WERI-Rb-1 (cell line): Measurements from ENCODE around the gene BCKDHA.
A peak's percentile ranks its signal among the peaks of the same experiment; 100 is the strongest.

ENCODE experiments used
- DNase-seq: peaks from one replicate; pipeline ENCODE4 v3.0.0-alpha.2; 2020
- H3K27ac ChIP-seq: fragments of 250-450 bp; sonication (Bioruptor Pico); 2 replicates; pipeline ENCODE4 v1.5.1; 2020; ENCODE audit warnings: mild to moderate bottlenecking, moderate library complexity
- H3K27me3 ChIP-seq: fragments of 250-450 bp; sonication (Bioruptor Pico); 2 replicates; pipeline ENCODE4 v1.5.1; 2021; ENCODE audit warnings: mild to moderate bottlenecking, low read depth, moderate library complexity; ENCODE audit not compliant: insufficient read depth, severe bottlenecking
- H3K36me3 ChIP-seq: fragments of 250-450 bp; sonication (Bioruptor Pico); 2 replicates; pipeline ENCODE4 v1.5.1; 2020; ENCODE audit warnings: mild to moderate bottlenecking, moderate library complexity
- H3K4me3 ChIP-seq: 2 replicates; pipeline ENCODE4 v1.5.1; 2011; ENCODE audit warnings: low read depth, mild to moderate bottlenecking, control low read depth, low read length
- H3K9me3 ChIP-seq: fragments of 250-450 bp; sonication (Bioruptor Pico); 2 replicates; pipeline ENCODE4 v1.5.1; 2021; ENCODE audit warnings: mild to moderate bottlenecking, moderate library complexity; ENCODE audit not compliant: severe bottlenecking
- CTCF ChIP-seq: IDR thresholded peaks from 2 replicates; pipeline ENCODE4 v1.5.1; 2011; ENCODE audit warnings: low read depth, mild to moderate bottlenecking, control low read depth, inconsistent platforms, low read length

Gene BCKDHA

GRCh38 chr19:41357746-41358145 lies 39.9 kb upstream of the BCKDHA start:
- DNase-seq: no peak
- Histone ChIP-seq H3K36me3 (no peaks in the 10 kb centered on the region), H3K4me3 (no peak overlapping the region), H3K27me3 (peaks cover 2% of the 10 kb centered on the region), H3K9me3 (no peaks in the 10 kb centered on the region), H3K27ac (no peak overlapping the region)
- TF ChIP-seq CTCF: no peak

- no peaks in the 10 kb centered on the region for H3K27me3 ChIP-seq
- H3K36me3 ChIP-seq: 0 out of 2 replicates have a peak, but pooled peaks cover 3% of the 10 kb centered on the region
- no peak overlapping the region for H3K27ac ChIP-seq
- no peak overlapping the region for H3K4me3 ChIP-seq
- DNase-seq: no peak
- TF ChIP-seq CTCF: no peak
- H3K9me3 ChIP-seq: no peaks in the 10 kb centered on the region
These were observed 37.9 kb upstream of the BCKDHA start for GRCh38 chr19:41359741-41360140.

GRCh38 chr19:41362143-41362847 lies 35.3 kb upstream of the BCKDHA start:
- Histone ChIP-seq H3K36me3 (0 out of 2 replicates have a peak, but pooled peaks cover 3% of the 10 kb centered on the region), H3K9me3 (no peaks in the 10 kb centered on the region), H3K27me3 (no peaks in the 10 kb centered on the region), H3K27ac (no peak overlapping the region), H3K4me3 (no peak overlapping the region)
- DNase-seq: no peak
- no peak for TF ChIP-seq CTCF

- H3K36me3 ChIP-seq: 0 out of 2 replicates have a peak, but pooled peaks cover 3% of the 10 kb centered on the region
- no peaks in the 10 kb centered on the region for H3K27me3 ChIP-seq
- DNase-seq: no peak
- peak overlapping the region; percentile 100 for H3K27ac ChIP-seq
- no peak for TF ChIP-seq CTCF
- no peaks in the 10 kb centered on the region for H3K9me3 ChIP-seq
- H3K4me3 ChIP-seq: peak overlapping the region; percentile 94
These were observed 34.3 kb upstream of the BCKDHA start for GRCh38 chr19:41363371-41363752.

- H3K27me3 ChIP-seq: no peaks in the 10 kb centered on the region
- H3K27ac ChIP-seq: peak within 1 kb of the TSS; percentile 100
- peak within 1 kb of the TSS; percentile 94 for H3K4me3 ChIP-seq
- TF ChIP-seq CTCF: no peak
- H3K9me3 ChIP-seq: no peaks in the 10 kb centered on the region
- H3K36me3 ChIP-seq: 0 out of 2 replicates have a peak, but pooled peaks cover 3% of the 10 kb centered on the region
- DNase-seq: peak; percentile 98
These were observed 33.7 kb upstream of the BCKDHA start, which contains the start of gene B9D2 for GRCh38 chr19:41363753-41364523. Gene B9D2 (minus strand): TSS chr19:41364149. CDS start chr19:41363519, 630 bp downstream.
